Stromal cell of bone marrow (primary cell): ENCODE results near the gene MUC2.

Source experiments
- DNase-seq: peaks from one replicate; pipeline ENCODE4 v3.0.0-alpha.2; 2012; ENCODE audit warnings: low read depth

The MUC2 gene

GRCh38 chr11:1072116-1072820 lies 2.4 kb upstream of the MUC2 start:
- DNase-seq: no peak

- DNase-seq: no peak
Measured at GRCh38 chr11:1072821-1073231, 1.8 kb upstream of the MUC2 start.

GRCh38 chr11:1073261-1073724 lies 1.4 kb upstream of the MUC2 start:
- DNase-seq: peak; percentile 17

GRCh38 chr11:1073851-1074243 lies 827 bp upstream of the MUC2 start:
- DNase-seq: no peak

- no peak for DNase-seq
Measured at GRCh38 chr11:1075341-1075911, 752 bp downstream of the MUC2 start.

GRCh38 chr11:1076061-1076665 lies 1.5 kb downstream of the MUC2 start:
- no peak for DNase-seq

- DNase-seq: no peak
Measured at GRCh38 chr11:1077033-1077416, 2.4 kb downstream of the MUC2 start.

- DNase-seq: no peak
Measured at GRCh38 chr11:1077417-1078119, 2.9 kb downstream of the MUC2 start.

GRCh38 chr11:1078191-1078601 lies 3.5 kb downstream of the MUC2 start:
- no peak for DNase-seq

- no peak for DNase-seq
Measured at GRCh38 chr11:1081601-1082311, 7.1 kb downstream of the MUC2 start.

- DNase-seq: no peak
Measured at GRCh38 chr11:1082346-1082727, 7.7 kb downstream of the MUC2 start.

GRCh38 chr11:1082728-1083620 lies 8.3 kb downstream of the MUC2 start:
- DNase-seq: no peak

GRCh38 chr11:1083621-1084551 lies 9.2 kb downstream of the MUC2 start:
- DNase-seq: no peak

- DNase-seq: no peak
Measured at GRCh38 chr11:1084561-1085439, 10.1 kb downstream of the MUC2 start.

- no peak for DNase-seq
Measured at GRCh38 chr11:1085440-1086170, 10.9 kb downstream of the MUC2 start.

- DNase-seq: no peak
Measured at GRCh38 chr11:1086171-1087102, 11.8 kb downstream of the MUC2 start.

GRCh38 chr11:1087279-1087960 lies 12.7 kb downstream of the MUC2 start:
- no peak for DNase-seq
